Prostate gland (tissue), 2 donors: Measurements from ENCODE around the gene MATN1. TPM values are rescaled to one million over a fixed set of nuclear protein-coding genes. Genes with fewer than 3 reads are reported as not detected.

Experiments
- DNase-seq: peaks from one replicate; pipeline ENCODE4 v3.0.0-alpha.2; 2019; ENCODE audit warnings: low spot score
- H3K27ac ChIP-seq, 2 donors: fragments of 200-600 bp; sonication (generic); 2 replicates each; pipeline ENCODE4 v1.5.1; 2017 to 2019
- H3K27me3 ChIP-seq: fragments of 200-600 bp; sonication (generic); replicated peaks from 2 replicates; pipeline ENCODE4 v1.5.1; 2019; ENCODE audit not compliant: insufficient read depth
- H3K36me3 ChIP-seq, 2 donors: fragments of 200-600 bp; sonication (generic); 1 replicate in 1 of 2; 2 replicates in 1 of 2; pipeline versions ENCODE4 v1.5.1 to v1.8.1; 2017 to 2019
- H3K4me1 ChIP-seq: fragments of 200-600 bp; sonication (generic); replicated peaks from 2 replicates; pipeline ENCODE4 v1.5.1; 2019
- H3K4me3 ChIP-seq, 2 donors: fragments of 200-600 bp; sonication (generic); 2 replicates each; pipeline ENCODE4 v1.5.1; 2017 to 2019
- H3K9me3 ChIP-seq: fragments of 200-600 bp; sonication (generic); 2 replicates; pipeline ENCODE4 v1.5.1; 2017
- POLR2A ChIP-seq: fragments of 450-650 bp; IDR thresholded peaks from one replicate; pipeline ENCODE4 v1.6.1; 2016; ENCODE audit warnings: antibody characterized with exemption, mild to moderate bottlenecking
- POLR2AphosphoS5 ChIP-seq: sonication (generic); formaldehyde crosslinking; IDR thresholded peaks from one replicate; pipeline ENCODE4 v1.6.1; 2017; ENCODE audit warnings: antibody characterized with exemption
- WGBS: methylation state at CpG from one replicate; pipeline ENCODE4 v1.1.5; 2018; 5-methylcytosine and 5-hydroxymethylcytosine counted together
- intact Hi-C: fragments of 100-400 bp; cut with DNase I; formaldehyde crosslinking; loops from one replicate; pipeline ENCODE4 v1.14.2; 2022
- total RNA-seq, 2 donors: library from RNA; depleted of rRNA; stranded (reverse); fragments of >200 nt; gene quantifications; one replicate each; pipeline ENCODE4 v1.1.0, GENCODE V29; 2016
- TF ChIP-seq, protein P1 (sequence below), 4 experiments: fragments of 200-600 bp in 2 of 4; fragments of 450-650 bp in 2 of 4; sonication (generic) in 2 of 4; IDR thresholded peaks; 1 replicate in 3 of 4; 2 replicates in 1 of 4; pipeline ENCODE4 v1.5.1; 2016 to 2019; ENCODE audit warnings: antibody characterized with exemption in 4 of 4, mild to moderate bottlenecking in 2 of 4, moderate library complexity in 2 of 4

MATN1 gene
- total RNA-seq, 2 donors from 2014 or later = 0.34 TPM; not detected in 1

DNA sequence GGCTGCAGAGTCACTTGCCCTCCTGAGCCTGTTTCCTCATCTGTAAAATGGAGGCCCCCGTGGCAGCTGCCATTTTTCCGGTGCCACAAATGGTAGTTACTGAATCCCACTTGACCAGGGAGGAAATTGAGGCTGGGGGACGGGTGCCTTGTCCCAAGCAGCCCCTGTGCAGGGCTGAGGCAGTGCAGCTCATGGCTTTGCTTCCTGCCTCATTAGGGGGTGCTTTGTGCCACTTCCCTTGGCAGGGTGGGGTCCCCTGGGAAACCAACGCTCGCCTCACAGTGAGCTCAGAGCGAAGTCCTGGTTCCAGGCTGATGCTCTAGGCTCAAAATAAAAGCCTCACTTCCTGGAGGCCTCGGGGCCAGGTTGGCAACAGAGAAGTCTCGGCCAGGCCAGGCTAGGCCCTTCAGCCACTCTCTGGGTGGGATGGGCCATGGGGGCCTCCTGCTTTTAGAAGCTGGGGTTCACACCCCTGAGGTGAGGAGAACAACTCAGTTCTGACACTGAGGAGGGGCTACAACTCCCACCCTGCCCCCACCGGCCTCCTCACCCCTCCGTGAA, 27.4 kb upstream of the MATN1 start:
- 88% methylated on average over 10 of the region's 10 CpGs for WGBS
- DNase-seq = no peak
- Histone ChIP-seq H3K27me3 (no peaks in the 10 kb centered on the region), H3K9me3 (no peaks in the 10 kb centered on the region), H3K4me1 (no peaks in the 10 kb centered on the region), H3K36me3 (no peaks in the 10 kb centered on the region), H3K4me3 (no peak overlapping the region), H3K27ac (no peak overlapping the region)
- intact Hi-C loops = no loop called here
- TF ChIP-seq POLR2AphosphoS5 (no peak), POLR2A (no peak)
- TF ChIP-seq, protein P1, sequence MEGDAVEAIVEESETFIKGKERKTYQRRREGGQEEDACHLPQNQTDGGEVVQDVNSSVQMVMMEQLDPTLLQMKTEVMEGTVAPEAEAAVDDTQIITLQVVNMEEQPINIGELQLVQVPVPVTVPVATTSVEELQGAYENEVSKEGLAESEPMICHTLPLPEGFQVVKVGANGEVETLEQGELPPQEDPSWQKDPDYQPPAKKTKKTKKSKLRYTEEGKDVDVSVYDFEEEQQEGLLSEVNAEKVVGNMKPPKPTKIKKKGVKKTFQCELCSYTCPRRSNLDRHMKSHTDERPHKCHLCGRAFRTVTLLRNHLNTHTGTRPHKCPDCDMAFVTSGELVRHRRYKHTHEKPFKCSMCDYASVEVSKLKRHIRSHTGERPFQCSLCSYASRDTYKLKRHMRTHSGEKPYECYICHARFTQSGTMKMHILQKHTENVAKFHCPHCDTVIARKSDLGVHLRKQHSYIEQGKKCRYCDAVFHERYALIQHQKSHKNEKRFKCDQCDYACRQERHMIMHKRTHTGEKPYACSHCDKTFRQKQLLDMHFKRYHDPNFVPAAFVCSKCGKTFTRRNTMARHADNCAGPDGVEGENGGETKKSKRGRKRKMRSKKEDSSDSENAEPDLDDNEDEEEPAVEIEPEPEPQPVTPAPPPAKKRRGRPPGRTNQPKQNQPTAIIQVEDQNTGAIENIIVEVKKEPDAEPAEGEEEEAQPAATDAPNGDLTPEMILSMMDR (IDR thresholded peaks at IDR 0.05) = no peak

DNA sequence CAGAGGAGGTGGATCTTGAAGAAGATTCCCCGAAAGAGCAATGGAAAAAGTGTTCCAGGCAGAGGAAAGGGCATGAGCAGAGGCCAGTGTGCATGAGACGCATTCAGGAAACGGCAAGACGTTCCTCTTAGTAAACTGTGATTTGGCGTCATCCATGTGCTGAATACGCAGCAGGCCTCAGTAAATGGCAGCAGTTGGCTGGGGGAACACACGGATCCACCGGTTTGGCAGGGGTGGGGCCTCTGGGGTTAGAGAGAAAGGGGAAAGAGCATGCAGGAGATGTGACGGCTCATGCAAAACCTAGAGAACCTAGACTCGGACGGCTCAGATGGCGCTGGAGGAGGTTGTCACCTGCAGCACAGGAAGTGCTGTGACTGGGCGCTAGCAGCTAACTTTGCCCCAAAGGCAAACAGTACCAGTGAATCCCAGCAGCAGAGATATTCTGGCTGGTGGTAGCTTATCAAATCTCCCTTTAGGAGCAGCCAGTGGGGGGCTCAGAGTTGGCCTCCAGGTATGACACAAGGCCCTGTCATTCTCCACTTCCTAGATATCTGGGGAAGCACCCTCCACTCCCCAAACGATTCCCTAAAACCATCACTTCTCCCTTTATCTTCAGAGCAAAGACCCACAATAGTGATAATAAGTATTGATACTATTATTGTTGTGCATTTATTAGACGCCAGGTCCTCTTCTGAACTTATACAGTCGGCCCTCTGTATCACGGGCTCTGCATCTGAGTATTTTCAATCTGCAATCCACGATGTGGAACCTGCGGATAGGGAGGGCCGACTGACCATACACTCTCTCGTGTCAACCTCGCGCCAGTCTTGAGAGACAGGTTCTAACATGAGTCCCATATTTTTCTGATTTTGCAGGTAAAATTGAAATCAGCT, 26.6 kb upstream of the MATN1 start:
- no peak overlapping the region for H3K4me3 ChIP-seq
- intact Hi-C loops = no loop called here
- 80% methylated on average over 23 of the region's 23 CpGs for whole genome bisulfite sequencing
- H3K27me3 ChIP-seq = no peaks in the 10 kb centered on the region
- H3K4me1 ChIP-seq = no peaks in the 10 kb centered on the region
- DNase-seq = no peak
- H3K36me3 ChIP-seq = no peaks in the 10 kb centered on the region
- TF ChIP-seq POLR2AphosphoS5 = no peak
- no peak overlapping the region for H3K27ac ChIP-seq
- H3K9me3 ChIP-seq = no peaks in the 10 kb centered on the region

DNA sequence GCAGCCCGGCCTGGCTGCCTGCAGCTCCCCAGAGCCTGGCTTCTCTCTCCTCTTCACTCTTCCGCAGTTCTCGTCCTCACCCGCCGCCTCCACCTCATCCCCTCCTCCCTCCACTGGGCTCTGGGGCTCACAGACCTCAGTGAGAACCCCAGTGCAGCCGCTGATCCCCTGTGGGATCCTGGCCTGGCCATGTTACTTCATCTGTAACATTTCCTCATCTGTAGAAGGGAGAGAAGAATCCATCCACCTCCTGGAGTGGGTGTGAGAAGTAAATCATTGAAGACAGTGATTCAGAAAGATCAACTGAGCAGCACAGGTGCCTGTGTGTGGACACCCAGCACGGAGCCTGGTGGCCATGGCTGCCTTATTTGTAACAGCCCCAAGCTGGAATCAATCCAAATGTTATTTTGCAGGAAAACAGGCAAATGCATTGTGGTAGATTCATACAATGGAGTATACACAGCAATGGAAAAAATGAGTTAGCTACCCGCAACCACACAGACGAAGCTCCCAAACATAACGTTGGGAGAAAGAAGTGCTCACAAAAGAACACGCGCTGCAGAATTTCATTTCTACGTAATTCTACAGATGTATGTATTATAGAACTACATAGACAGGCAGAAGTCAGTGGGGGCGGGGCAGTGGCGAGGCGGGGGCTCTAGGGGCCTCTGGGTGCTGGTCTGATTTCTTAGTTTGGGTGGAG, 25.5 kb upstream of the MATN1 start:
- Histone ChIP-seq H3K9me3 (no peaks in the 10 kb centered on the region), H3K27ac (peak overlapping the region in 1 of 2 donors; percentile 36), H3K4me1 (no peaks in the 10 kb centered on the region), H3K4me3 (no peak overlapping the region), H3K27me3 (no peaks in the 10 kb centered on the region), H3K36me3 (no peaks in the 10 kb centered on the region)
- WGBS = 74% methylated on average over 16 of the region's 16 CpGs
- no peak for DNase-seq
- intact Hi-C loops = no loop called here
- TF ChIP-seq POLR2A (no peak), POLR2AphosphoS5 (no peak)
- TF ChIP-seq, protein P1 (IDR thresholded peaks at IDR 0.05) = no peak

DNA sequence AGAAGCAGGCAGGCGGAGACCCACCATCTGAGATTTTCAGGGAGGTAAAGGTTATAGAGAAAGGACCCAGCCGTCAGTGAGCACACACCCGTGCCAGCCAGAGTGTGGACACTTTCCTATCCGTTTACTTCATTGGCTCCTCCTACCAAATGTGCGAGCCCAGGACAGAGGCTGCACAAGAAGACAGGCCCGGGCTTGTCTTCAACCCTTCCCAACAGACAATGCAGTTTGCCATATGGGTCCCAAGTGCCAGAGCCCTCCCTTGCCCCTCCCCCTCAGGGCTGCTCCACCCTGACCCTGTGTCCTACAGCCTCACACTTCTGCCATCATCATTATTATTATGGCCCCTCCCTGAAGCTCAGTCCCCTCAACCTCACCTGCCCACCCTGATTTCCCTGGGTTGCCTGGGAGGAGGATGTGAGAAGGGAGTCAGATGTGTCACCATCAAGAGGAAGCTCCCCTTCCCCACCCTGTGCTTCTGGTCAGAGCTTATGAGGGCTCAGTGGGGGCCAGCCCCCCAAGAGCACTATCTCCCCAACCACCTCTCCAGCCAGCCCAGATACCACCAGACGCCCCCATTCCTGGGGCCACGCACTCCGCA, 24.8 kb upstream of the MATN1 start:
- Histone ChIP-seq H3K9me3 (no peaks in the 10 kb centered on the region), H3K4me1 (no peaks in the 10 kb centered on the region), H3K27ac (peak overlapping the region in 1 of 2 donors; percentile 36), H3K4me3 (no peak overlapping the region), H3K36me3 (no peaks in the 10 kb centered on the region), H3K27me3 (no peaks in the 10 kb centered on the region)
- intact Hi-C loops = no loop called here
- TF ChIP-seq POLR2AphosphoS5 (no peak), POLR2A (no peak)
- TF ChIP-seq, protein P1 (IDR thresholded peaks at IDR 0.05) = no peak
- WGBS = 49% methylated on average over 9 of the region's 9 CpGs
- DNase-seq = peak; percentile 64
